Measurements from ENCODE around the gene NOP9.
"Not testable (repeated sequence)": the region's sequence is repeated elsewhere in the genome, so short reads cannot be mapped to it uniquely, and the experiment has no call there.

NOP9 gene

DNA sequence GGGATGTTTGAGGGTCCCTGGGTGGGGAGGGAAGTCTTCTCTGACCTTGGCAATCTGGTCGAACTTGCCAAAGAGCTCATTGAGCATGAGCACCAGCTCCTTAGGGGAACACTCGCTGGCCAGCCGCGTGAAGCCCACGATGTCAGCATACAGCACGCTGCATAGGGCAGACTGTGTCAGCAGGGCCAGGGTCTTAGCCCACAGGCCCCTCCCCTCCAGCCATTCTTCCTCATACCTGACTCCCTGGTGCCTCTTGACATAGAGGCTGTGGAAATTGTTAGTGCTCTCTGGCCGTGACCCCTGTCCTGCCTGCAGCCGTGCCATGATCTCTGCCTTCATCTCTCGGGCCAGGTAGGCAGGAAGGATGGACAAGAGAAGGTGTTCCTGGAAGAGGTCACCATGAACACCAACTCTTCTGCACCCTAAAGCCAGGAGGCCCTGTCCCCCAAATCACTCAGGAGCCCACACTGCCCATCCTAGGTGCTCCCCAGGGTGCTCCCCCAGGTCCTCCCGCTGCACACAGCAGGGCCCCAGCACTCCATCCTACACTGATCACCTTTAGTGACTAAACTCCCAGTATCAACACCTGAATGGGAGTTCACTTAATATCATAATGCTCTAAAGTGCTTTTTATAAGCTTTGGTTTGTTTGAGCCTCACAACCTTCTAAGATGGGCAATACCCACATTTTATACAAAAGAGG is 31.5 kb downstream of the NOP9 start:
- no peak for DNase-seq

DNA sequence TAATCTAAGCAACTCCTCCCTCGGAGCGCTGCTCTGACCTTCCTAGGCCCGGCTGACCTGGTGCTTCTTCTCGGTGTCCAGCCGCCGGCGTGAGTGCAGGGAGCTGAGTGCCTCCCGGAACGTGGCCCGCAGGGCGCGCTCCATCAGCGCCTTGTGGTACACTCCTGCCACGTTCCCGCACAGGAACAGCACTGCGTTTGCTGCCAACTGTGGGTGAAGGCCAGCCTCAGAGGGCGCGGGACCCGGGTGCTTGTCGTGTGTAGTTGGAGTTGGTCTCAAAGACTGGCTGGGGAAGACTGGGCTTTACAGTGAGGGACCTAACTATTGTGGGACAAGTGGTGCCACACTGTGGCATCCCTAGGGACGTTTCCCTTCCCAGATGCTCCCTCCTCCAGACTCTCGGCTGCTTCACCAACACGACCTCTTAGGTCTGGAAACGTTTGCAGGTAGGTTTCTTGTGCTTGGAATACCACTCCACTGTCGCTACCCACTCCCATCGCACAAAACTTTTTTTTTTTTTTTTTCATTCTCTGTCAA is 32.1 kb downstream of the NOP9 start:
- DNase-seq: no peak

DNA sequence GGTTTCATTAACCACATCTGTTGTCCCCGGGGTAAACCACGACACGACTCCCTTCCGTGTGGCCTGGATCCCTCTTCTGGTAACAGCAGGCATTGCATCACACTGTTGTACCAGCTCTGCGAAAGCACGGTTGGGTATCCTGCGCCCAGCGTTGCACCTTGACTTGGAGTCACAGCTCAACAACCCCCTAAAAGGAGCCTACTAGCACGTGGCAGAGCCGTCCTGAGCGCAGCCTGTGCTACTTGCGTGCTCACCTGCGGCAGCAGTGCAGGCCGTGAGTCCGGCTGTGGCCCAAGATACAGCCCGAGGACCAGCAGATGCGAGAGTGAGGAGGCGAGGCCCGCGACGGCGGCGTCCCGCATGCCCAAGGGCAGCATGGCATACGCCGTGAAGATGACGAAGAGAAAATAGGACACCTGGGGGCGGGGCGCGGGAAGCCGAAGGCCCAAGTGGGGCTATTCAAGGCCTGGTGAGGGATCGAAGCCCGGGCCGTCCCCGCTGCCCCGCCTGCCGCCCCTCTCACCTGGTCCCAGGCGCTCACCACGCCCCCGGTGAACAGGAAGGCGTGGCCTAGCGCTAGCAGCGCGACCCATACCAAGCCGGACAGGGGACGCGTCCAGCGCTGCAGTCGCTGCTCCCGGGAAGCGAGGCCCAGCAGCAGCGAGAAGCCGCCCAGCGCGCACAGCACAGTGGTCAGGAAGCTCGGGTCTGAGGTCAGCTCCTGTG is 32.8 kb downstream of the NOP9 start:
- peak; percentile 85 for DNase-seq

DNA sequence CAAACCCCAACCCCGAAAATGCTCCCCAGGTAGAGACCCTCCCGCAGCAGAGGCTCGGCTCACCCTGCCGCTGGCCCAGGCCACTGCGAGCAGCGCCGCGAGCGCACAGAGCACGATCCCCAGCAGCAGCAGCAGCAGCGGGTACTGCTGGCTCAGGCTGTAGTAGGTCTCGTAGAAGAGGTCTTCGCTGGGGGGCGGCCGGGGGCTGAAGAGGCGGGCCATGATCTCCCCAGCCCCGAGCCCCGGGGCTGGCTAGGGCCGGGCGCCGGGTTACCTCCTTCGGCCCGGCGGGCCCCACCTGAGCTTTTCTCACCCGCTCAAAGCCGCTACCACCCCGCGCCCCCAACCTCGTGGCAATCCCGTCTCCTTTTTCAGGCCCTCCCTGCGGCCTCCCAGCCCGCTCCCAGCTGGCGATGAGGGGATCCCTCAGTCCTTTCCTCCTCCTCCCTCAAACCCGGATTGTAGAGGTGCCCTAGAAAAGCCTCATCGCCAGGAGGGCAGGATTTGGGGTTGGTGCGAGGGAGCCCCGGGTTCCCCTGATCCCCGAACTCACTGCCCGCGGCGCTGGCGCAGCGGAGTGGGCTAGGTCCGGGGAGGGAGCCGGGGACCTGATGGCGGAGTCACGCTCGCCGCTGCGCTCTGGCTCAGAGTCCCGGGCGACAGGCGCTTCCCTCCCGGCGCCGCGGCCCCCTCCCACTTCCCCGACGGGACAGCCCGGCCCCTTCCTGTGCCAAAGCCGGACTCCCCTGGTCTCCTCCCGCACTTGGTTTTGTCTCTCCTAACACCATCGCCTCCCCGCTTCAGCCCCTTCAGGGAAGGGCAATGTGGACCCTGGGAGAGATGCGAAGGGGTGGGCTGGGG is 35.0 kb downstream of the NOP9 start, which contains the start of gene ADCY4:
Gene ADCY4, minus strand, starts transcription at position 641 of the 861 bp plus-strand sequence. Its CDS starts 419 bp downstream, at position 222.
- no peak for DNase-seq

DNA sequence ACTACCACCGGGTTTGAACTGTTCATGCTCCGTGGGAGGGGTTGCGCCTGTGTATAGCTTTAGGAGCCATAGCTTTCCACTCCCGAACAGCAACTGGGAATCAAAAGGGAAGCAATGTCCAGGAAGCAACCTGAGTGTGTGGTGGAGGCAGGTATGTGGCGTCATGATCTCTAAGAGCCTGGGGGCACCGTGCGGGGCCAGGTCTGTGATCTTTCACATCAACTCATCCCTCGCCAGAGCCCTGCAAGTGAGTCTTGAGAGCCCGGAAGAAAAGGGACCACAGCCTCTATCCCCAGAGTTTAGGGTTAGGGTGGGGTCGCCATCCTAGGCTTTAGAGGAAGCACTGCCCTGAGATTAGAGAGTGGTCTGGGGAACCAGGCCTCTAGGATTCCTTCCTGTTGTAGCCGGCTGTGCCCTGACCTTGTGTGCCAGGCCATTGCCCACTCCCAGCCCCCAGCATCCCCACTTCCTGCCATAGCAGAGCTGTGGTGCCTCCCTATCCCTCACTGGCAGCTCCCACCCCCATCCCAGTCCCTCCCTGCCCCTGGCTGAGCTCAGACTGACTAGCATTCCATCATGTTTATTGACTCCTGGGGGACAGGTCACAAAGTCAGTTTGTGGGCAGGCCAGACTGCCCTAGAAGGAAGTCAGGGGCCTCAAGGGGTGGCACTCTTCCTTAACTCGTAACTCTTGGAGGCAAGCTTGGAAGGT is 36.0 kb downstream of the NOP9 start:
- DNase-seq: no peak

DNA sequence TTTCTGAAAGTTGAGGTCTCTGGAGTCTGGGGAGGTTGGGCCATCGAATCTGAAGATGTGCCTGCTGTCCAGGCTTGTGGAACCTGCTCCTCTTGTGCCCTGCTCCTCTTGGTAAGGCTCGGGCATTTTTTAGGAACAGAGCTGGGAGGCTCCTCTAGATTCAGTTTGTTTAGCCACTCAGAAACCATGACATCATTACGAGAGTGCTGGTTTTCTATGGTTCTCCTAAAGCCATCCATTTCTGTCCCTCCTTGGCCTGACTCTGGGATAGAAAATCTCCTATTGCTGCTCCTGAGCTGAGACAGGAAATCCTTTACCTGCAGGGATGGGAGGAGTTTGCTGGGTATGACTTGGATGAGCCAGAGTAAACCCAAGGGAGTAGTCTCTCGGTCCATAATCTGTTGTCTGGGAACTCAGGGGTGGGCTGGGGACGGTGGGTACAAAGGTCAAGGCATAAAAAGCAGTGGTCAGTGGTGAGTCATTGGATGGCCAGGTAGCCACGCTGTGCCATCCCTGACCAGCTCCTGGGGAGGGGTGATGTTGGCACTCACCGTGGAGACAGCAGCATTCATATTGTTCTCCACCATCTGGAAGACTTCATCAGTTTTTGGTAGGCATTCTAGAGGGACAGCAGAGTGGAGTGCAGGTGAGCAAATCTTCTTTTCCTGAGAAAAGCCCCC is 37.6 kb downstream of the NOP9 start:
- no peak for DNase-seq

- DNase-seq: no peak
Observed at GRCh38 chr14:24337824-24338175, 38.1 kb downstream of the NOP9 start.

DNA sequence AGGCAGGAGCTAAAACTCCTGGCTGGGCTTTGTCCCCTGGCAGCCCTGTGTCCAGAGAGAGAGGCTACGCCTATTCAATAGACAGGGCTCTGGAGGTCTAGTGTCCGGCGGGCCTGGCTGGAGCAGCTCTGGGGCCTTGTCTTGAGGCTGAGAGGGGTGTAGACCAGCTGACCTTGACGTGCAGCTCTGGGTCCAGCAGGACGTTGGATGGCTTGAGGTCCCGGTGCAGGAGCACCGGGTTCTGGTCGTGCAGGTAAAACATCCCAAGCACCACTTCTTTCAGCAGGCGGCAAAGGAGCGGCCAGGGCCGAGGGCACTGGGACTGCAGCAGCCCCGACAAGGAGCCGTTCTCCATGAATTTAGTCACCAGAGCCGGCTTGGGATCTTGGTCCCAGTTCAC is 39.2 kb downstream of the NOP9 start:
- no peak for DNase-seq

DNA sequence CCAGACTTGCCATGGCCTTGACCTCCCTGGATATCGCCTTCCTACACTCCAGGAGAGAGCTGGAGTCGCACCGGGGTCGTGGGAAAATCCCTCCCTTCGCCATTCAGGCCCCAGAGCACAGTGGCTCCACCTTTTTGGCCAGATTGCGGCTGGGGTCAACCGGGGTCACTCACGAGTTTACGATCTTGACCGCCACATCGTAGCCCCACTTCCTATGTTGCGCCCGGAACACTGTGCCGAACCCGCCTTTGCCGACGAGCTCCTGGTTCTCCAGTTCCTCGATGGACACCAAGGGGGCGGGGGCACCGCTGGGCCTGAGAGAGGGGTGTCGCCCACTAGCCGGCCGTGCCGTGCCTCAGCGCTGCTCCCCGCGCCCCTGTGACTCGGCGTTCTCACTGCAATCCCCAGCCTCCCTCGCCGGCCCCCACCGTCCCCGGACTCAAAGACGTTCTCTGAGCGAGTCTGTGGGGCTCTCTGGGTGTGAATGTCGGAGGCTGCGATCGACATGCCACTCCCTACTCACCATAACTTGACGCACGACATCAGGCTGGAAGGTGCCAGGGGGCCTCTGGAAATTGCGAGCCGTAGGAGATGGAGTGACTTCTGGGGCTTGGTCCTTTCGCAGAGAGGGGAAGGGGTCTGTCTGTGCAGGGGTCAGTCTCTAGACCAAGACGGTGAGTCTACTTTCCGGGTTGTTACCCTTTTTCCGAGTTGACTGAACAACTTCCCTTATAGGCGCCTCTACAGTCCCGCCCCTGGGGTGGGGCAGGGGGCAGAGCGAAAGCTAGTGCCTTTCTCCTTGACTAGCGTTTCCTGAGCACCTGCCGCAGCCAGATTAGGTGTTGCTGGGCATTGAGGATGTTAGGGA is 39.9 kb downstream of the NOP9 start, which contains the start of gene RIPK3:
Gene RIPK3, minus strand, starts transcription at position 708 of the 868 bp plus-strand sequence. Its CDS starts 165 bp downstream, at position 543.
- DNase-seq: no peak

GRCh38 chr14:24340606-24341005 is 41.0 kb downstream of the NOP9 start:
- no peak for DNase-seq

- DNase-seq: no peak
Observed at GRCh38 chr14:24342889-24343288, 43.2 kb downstream of the NOP9 start.

GRCh38 chr14:24343795-24344660 is 44.4 kb downstream of the NOP9 start:
- no peak for DNase-seq

GRCh38 chr14:24347134-24347533 is 47.5 kb downstream of the NOP9 start:
- DNase-seq: no peak

DNA sequence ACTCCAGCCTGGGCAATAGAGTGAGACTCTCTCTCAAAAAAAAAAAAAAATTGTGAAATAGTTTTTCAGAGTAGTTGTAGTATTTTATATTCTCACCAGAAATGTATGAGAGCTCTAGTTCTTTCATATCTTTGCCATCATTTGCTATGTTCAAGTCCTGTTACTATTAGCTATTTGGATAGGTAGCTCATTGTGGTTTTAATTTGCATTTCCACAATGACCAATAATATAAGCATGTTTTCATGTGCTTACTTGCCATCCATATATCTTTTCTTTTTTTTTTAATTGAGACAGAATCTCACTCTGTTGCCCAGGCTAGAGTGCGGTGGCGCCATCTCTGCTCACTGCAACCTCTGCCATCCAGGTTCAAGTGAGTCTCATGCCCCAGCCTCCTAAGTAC is 48.5 kb downstream of the NOP9 start:
- no peak for DNase-seq

DNA sequence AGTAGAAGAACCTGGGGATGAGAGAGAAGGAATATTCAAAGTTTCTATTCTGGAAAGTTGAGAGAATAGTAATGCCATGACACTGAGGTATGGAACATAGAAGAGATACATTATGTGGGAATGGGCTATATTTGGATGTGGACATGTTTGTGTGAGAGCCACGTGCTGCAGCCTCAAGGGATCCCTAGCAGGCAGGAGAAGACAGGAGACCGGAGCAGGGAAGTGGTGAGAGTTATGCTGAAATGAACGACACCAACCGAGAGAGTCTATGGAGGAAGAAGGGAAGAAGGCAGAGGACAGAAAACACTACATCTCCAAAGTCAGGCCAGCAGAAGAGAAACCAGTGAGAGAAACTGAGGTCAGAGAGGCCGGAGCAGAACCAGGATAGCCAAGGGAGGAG is 50.1 kb downstream of the NOP9 start:
- no peak for DNase-seq

DNA sequence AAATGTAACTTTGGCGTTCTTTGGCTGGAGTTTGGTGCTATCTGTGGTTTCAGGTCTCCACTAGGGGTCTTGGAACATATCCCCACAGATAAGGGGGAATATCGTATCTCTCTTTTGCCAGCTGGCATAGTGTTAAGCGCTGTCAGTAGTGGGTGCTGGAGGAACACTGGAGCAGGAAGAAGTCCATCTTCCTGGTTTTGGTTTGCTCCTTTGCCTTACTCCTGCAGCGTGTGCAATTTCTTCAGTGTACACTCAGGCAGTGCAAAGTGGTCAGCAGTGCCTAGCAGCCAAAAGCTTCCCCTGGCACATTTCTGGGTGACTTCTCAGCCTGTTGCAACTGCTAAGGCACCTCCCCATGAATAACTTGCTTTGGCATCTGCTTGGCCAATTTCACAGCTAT is 51.9 kb downstream of the NOP9 start:
- DNase-seq: no peak

DNA sequence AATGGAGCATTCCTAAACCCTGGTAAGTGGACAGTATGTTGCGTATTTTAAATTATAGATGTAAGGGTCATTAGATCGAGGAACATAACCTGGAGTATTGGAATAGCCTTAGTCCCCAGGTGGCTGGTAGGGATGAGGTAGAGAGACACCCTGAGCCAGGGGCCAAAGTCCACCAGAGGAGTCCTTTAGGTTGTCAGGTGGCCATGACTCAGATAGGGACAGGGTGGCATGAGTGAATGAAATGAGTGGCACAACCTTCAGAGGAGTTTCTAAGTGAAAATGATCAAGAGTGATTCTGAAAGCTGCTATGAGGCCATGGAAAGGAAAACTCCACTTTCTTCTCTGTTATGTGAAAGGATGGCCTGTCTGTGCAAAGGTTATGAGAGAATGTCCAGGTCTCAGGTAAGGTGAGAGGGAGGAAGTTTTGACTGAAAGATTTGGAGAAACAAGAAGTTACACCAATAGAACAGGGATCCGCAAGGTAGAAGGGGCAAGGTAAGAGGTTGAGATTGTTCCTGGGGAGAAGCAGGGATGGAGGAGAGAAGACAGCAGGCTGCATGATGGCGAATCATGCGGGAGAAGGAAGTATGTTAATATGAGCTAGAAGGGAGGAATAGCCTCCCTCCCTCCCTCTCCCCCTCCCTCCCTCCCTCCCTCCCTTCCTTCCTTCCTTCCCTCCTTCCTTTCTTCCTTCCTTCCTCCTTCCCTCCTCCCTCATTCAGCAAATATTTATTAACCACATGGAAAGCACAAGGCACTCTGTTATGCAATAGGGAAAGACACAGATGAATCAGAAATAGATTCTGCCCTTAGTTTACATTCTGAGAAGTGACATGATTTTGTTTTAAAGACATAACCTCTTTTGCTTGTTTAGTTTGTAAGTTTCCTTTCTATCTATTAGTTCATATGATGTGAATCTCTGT is 54.2 kb downstream of the NOP9 start:
- no peak for DNase-seq

- DNase-seq: not testable (repeated sequence)
Observed at GRCh38 chr14:24354482-24354825, 54.8 kb downstream of the NOP9 start.

DNA sequence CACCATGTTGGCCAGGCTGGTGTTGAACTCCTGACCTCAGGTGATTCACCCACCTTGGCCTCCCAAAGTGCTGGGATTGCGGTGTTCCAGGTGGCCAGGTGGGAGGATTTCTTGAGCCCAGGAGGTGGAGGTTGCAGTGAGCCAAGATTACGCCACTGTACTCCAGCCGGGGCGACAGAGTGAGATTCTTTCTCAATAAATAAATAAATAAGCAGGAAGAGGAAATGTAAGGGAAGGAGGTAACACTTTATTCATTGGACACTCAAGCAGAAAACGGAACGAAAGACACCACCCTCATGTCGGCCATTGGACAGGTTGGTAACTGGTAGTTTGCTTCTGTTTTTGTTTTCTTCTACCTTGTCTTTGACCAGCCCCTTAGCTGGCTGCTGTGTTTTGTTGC is 55.4 kb downstream of the NOP9 start:
- no peak for DNase-seq
